ENCODE results near the gene LSM5.

GRCh38 chr7:32507414-32507813, 17.2 kb upstream of the LSM5 start:
- TF ChIP-seq POLR2A (IDR thresholded peaks at IDR 0.05; ENCODE audit: low read depth, low read length) = no peak
- no peak for TF ChIP-seq POLR2AphosphoS5 (IDR thresholded peaks at IDR 0.05; ENCODE audit: low read depth, low read length)
- no peak for TF ChIP-seq SPI1 (IDR thresholded peaks at IDR 0.05; ENCODE audit: low read depth, low read length)
- TF ChIP-seq TAF1 (IDR thresholded peaks at IDR 0.05; ENCODE audit: low read depth, low read length) = no peak
- TF ChIP-seq POU2F2 (IDR thresholded peaks at IDR 0.05; ENCODE audit: low read depth, low read length) = no peak
- TF ChIP-seq PAX5 (IDR thresholded peaks at IDR 0.05; ENCODE audit: insufficient read depth, low read length, severe bottlenecking) = no peak
